ENCODE data around the gene ANKRD61. TPM values are rescaled to one million over a fixed set of nuclear protein-coding genes. Genes with fewer than 3 reads are reported as not detected.
"Not testable (repeated sequence)": the region's sequence is repeated elsewhere in the genome, so short reads cannot be mapped to it uniquely, and the experiment has no call there.

Gene ANKRD61
- total RNA-seq, 6 experiments from 2014 or later: 0.17 to 0.24 (median 0.19) TPM; not detected in 2

- Mint-ChIP-seq H3K36me3 (ENCODE audit: low read depth) (no peaks in the 10 kb centered on the region; the same call in 1 of the 2 replicates), H3K4me1 (ENCODE audit: low read depth) (no peaks in the 10 kb centered on the region), H3K27me3 (ENCODE audit: insufficient read depth) (no peaks in the 10 kb centered on the region; the same call in 1 of the 2 replicates), H3K27ac (no peak overlapping the region), H3K4me3 (no peak overlapping the region), H3K9me3 (no peaks in the 10 kb centered on the region)
- TF ChIP-seq CTCF (IDR thresholded peaks at IDR 0.05): no peak
- DNase-seq: no peak
These were observed 18.6 kb downstream of the ANKRD61 start for GRCh38 chr7:6049780-6050179.

- H3K4me3 Mint-ChIP-seq; H3K4me1 Mint-ChIP-seq (ENCODE audit: low read depth); DNase-seq; H3K36me3 Mint-ChIP-seq (ENCODE audit: low read depth); H3K27ac Mint-ChIP-seq; H3K9me3 Mint-ChIP-seq; H3K27me3 Mint-ChIP-seq (ENCODE audit: insufficient read depth): not testable (repeated sequence)
These were observed 20.0 kb downstream of the ANKRD61 start for GRCh38 chr7:6051185-6051584.

GRCh38 chr7:6056616-6057015 is 25.4 kb downstream of the ANKRD61 start:
- Mint-ChIP-seq H3K36me3 (ENCODE audit: low read depth) (no peaks in the 10 kb centered on the region), H3K4me1 (ENCODE audit: low read depth) (peaks cover 23% of the 10 kb centered on the region), H3K27me3 (ENCODE audit: insufficient read depth) (no peaks in the 10 kb centered on the region), H3K9me3 (no peaks in the 10 kb centered on the region), H3K4me3 (no peak overlapping the region), H3K27ac (no peak overlapping the region)
- DNase-seq: no peak
- no peak for TF ChIP-seq CTCF (IDR thresholded peaks at IDR 0.05)

GRCh38 chr7:6057316-6058129 is 26.3 kb downstream of the ANKRD61 start:
- H3K36me3 Mint-ChIP-seq (ENCODE audit: low read depth): no peaks in the 10 kb centered on the region
- peak overlapping the region; percentile 89 for H3K27ac Mint-ChIP-seq
- H3K9me3 Mint-ChIP-seq: no peaks in the 10 kb centered on the region
- TF ChIP-seq CTCF (IDR thresholded peaks at IDR 0.05): no peak
- H3K4me3 Mint-ChIP-seq: peak overlapping the region; percentile 98
- no peak for DNase-seq
- peaks cover 23% of the 10 kb centered on the region for H3K4me1 Mint-ChIP-seq (ENCODE audit: low read depth)
- H3K27me3 Mint-ChIP-seq (ENCODE audit: insufficient read depth): no peaks in the 10 kb centered on the region; the same call in 1 of the 2 replicates

GRCh38 chr7:6059941-6060340 is 28.8 kb downstream of the ANKRD61 start:
- H3K27ac Mint-ChIP-seq; H3K36me3 Mint-ChIP-seq (ENCODE audit: low read depth); H3K9me3 Mint-ChIP-seq; H3K27me3 Mint-ChIP-seq (ENCODE audit: insufficient read depth); DNase-seq: not testable (repeated sequence)
- H3K4me1 Mint-ChIP-seq (ENCODE audit: low read depth): peaks cover 23% of the 10 kb centered on the region
- H3K4me3 Mint-ChIP-seq: peak overlapping the region; percentile 98; the same call in 1 of the 2 replicates

GRCh38 chr7:6071406-6071805 is 40.2 kb downstream of the ANKRD61 start:
- H3K27me3 Mint-ChIP-seq (ENCODE audit: insufficient read depth): peaks cover 3% of the 10 kb centered on the region
- no peak overlapping the region for H3K27ac Mint-ChIP-seq
- H3K4me1 Mint-ChIP-seq (ENCODE audit: low read depth): no peaks in the 10 kb centered on the region
- no peak overlapping the region for H3K4me3 Mint-ChIP-seq
- no peak for TF ChIP-seq CTCF (IDR thresholded peaks at IDR 0.05)
- H3K36me3 Mint-ChIP-seq (ENCODE audit: low read depth): no peaks in the 10 kb centered on the region
- no peaks in the 10 kb centered on the region for H3K9me3 Mint-ChIP-seq
- DNase-seq: no peak

Data from HFFc6 (cell line).